ENCODE results near the gene IFRD2. TPM values are rescaled to one million over a fixed set of nuclear protein-coding genes. Genes with fewer than 3 reads are reported as not detected.

IFRD2 gene
- total and polyA plus RNA-seq, 2 of the 13 experiments (the other 11 are each of a cell fraction or from before 2014, with no cell fraction given) = 32.8 to 96.1 TPM

DNA sequence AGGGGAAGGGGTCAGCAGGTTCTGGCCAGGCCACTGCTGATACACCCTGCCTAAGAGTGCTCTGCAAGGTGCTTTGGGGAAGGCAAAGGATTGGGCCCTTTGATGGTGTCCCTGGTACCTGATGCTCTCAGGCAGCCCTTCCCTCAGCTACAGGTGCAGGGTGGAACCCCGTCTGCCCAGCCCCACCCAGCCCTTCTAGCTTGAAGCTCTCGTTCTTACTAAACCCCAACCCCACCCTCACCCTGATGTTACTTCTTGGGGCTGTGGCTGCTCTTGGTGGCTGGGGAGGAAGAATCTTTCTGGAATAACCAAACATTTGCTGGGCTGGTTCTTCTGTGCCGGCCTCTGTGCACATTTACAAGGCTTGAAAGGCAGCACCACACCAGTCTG lies 49.9 kb downstream of the IFRD2 start:
- ATAC-seq (no peak), DNase-seq (ENCODE audit: low spot score) (no peak), FAIRE-seq (no peak)
- no peak overlapping the region for H2AFZ ChIP-seq (ENCODE audit: low read length)
- 0 out of 5 replicates have a peak, but pooled peaks cover 0 to 5% of the 10 kb centered on the region in 2 experiments for H3K36me3 ChIP-seq (replicated peaks in 1 of 2; ENCODE audit: control insufficient read depth in 1 of 2, insufficient read depth in 2 of 2, low read length in 2 of 2)
- peaks cover 39% of the 10 kb centered on the region for H3K4me1 ChIP-seq (ENCODE audit: insufficient read depth, low read length)
- POLR2A ChIA-PET = no interaction called here
- no TSS peak for BruUV-seq (replicated peaks)
- CTCF ChIA-PET (ENCODE audit: low intra/inter-chr PET ratio, low total read pairs) = no interaction called here
- intact Hi-C loops (cut with micrococcal nuclease; ENCODE audit: unreplicated experiment) (no loop called here), in situ Hi-C loops (cut with HindIII; ENCODE audit: extremely low pct_ligation_motif_present, low pct_unique_long_range_greater_than_20kb) (no loop called here)
- H3K4me3 ChIP-seq (replicated peaks in 1 of 3; ENCODE audit: insufficient read depth in 1 of 3, low read depth in 2 of 3, low read length in 3 of 3) = no peak overlapping the region
- H3K27ac ChIP-seq (ENCODE audit: extremely low read length, insufficient read depth, low read length) = no peak overlapping the region
- H3K4me2 ChIP-seq (ENCODE audit: low read depth, low read length) = no peak overlapping the region
- H4K20me1 ChIP-seq (ENCODE audit: insufficient read depth, low read length) = no peaks in the 10 kb centered on the region
- H3K27me3 ChIP-seq (ENCODE audit: control insufficient read depth in 1 of 2, insufficient read depth in 2 of 2, low read length in 2 of 2) = no peaks in the 10 kb centered on the region
- H3K9me3 ChIP-seq (ENCODE audit: low read length) = no peaks in the 10 kb centered on the region
- H3K79me2 ChIP-seq (ENCODE audit: insufficient read depth, low read length) = peaks cover 32% of the 10 kb centered on the region
- WGBS (ENCODE audit: low lambda C conversion rate) = 100% methylated on average over 1 of the region's 3 CpGs
- H3K9ac ChIP-seq (ENCODE audit: insufficient read depth, low read depth, low read length) = no peak overlapping the region
- TF ChIP-seq, protein P1, sequence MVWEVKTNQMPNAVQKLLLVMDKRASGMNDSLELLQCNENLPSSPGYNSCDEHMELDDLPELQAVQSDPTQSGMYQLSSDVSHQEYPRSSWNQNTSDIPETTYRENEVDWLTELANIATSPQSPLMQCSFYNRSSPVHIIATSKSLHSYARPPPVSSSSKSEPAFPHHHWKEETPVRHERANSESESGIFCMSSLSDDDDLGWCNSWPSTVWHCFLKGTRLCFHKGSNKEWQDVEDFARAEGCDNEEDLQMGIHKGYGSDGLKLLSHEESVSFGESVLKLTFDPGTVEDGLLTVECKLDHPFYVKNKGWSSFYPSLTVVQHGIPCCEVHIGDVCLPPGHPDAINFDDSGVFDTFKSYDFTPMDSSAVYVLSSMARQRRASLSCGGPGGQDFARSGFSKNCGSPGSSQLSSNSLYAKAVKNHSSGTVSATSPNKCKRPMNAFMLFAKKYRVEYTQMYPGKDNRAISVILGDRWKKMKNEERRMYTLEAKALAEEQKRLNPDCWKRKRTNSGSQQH (CRISPR knock-in tag; IDR thresholded peaks at IDR 0.05; ENCODE audit: low read depth) = no peak
- TF ChIP-seq SMYD3 (CRISPR knock-in tag; IDR thresholded peaks at IDR 0.05) (no peak), ZNF484 (CRISPR knock-in tag; IDR thresholded peaks at IDR 0.05; ENCODE audit: borderline replicate concordance, low read depth) (no peak), ZBTB7A (CRISPR knock-in tag; IDR thresholded peaks at IDR 0.05) (no peak), ZSCAN29 (CRISPR knock-in tag; conservative IDR thresholded peaks at IDR 0.05) (no peak), PPARG (CRISPR knock-in tag; conservative IDR thresholded peaks at IDR 0.05) (no peak), PCBP2 (optimal IDR thresholded peaks at IDR 0.05; ENCODE audit: low read depth, low read length, poor library complexity, severe bottlenecking) (no peak), REPIN1 (CRISPR knock-in tag; IDR thresholded peaks at IDR 0.05; ENCODE audit: borderline replicate concordance, low read depth) (no peak), CBX1 (IDR thresholded peaks at IDR 0.05; ENCODE audit: low read depth) (no peak), STAT5B (CRISPR knock-in tag; IDR thresholded peaks at IDR 0.05) (no peak), ATF1 (CRISPR knock-in tag; IDR thresholded peaks at IDR 0.05) (no peak), PAWR (CRISPR knock-in tag; IDR thresholded peaks at IDR 0.05; ENCODE audit: borderline replicate concordance) (no peak)
- TF ChIP-seq, protein P2, sequence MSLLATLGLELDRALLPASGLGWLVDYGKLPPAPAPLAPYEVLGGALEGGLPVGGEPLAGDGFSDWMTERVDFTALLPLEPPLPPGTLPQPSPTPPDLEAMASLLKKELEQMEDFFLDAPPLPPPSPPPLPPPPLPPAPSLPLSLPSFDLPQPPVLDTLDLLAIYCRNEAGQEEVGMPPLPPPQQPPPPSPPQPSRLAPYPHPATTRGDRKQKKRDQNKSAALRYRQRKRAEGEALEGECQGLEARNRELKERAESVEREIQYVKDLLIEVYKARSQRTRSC (CRISPR knock-in tag; IDR thresholded peaks at IDR 0.05; ENCODE audit: low read depth) = no peak
- TF ChIP-seq, protein P3, sequence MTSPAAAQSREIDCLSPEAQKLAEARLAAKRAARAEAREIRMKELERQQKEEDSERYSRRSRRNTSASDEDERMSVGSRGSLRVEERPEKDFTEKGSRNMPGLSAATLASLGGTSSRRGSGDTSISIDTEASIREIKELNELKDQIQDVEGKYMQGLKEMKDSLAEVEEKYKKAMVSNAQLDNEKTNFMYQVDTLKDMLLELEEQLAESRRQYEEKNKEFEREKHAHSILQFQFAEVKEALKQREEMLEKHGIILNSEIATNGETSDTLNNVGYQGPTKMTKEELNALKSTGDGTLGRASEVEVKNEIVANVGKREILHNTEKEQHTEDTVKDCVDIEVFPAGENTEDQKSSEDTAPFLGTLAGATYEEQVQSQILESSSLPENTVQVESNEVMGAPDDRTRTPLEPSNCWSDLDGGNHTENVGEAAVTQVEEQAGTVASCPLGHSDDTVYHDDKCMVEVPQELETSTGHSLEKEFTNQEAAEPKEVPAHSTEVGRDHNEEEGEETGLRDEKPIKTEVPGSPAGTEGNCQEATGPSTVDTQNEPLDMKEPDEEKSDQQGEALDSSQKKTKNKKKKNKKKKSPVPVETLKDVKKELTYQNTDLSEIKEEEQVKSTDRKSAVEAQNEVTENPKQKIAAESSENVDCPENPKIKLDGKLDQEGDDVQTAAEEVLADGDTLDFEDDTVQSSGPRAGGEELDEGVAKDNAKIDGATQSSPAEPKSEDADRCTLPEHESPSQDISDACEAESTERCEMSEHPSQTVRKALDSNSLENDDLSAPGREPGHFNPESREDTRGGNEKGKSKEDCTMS (CRISPR knock-in tag; conservative IDR thresholded peaks at IDR 0.05) = no peak
- TF ChIP-seq, protein P4, sequence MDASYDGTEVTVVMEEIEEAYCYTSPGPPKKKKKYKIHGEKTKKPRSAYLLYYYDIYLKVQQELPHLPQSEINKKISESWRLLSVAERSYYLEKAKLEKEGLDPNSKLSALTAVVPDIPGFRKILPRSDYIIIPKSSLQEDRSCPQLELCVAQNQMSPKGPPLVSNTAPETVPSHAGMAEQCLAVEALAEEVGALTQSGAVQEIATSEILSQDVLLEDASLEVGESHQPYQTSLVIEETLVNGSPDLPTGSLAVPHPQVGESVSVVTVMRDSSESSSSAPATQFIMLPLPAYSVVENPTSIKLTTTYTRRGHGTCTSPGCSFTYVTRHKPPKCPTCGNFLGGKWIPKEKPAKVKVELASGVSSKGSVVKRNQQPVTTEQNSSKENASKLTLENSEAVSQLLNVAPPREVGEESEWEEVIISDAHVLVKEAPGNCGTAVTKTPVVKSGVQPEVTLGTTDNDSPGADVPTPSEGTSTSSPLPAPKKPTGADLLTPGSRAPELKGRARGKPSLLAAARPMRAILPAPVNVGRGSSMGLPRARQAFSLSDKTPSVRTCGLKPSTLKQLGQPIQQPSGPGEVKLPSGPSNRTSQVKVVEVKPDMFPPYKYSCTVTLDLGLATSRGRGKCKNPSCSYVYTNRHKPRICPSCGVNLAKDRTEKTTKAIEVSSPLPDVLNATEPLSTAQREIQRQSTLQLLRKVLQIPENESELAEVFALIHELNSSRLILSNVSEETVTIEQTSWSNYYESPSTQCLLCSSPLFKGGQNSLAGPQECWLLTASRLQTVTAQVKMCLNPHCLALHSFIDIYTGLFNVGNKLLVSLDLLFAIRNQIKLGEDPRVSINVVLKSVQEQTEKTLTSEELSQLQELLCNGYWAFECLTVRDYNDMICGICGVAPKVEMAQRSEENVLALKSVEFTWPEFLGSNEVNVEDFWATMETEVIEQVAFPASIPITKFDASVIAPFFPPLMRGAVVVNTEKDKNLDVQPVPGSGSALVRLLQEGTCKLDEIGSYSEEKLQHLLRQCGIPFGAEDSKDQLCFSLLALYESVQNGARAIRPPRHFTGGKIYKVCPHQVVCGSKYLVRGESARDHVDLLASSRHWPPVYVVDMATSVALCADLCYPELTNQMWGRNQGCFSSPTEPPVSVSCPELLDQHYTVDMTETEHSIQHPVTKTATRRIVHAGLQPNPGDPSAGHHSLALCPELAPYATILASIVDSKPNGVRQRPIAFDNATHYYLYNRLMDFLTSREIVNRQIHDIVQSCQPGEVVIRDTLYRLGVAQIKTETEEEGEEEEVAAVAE (CRISPR knock-in tag; IDR thresholded peaks at IDR 0.05; ENCODE audit: borderline replicate concordance) = no peak
- TF ChIP-seq, protein P5, sequence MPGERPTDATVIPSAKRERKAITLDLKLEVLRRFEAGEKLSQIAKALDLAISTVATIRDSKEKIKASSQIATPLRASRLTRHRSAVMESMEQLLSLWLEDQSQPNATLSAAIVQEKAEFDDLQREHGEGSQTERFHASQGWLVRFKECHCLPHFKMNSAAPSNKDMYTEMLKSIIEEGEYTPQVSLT (CRISPR knock-in tag; IDR thresholded peaks at IDR 0.05; ENCODE audit: borderline replicate concordance, low read depth) = no peak

All from HepG2 (cell line).